KMS-11 (cell line): ENCODE measurements around the gene H1-8.

Experiments used
- H2AFZ ChIP-seq: fragments of 200-600 bp; sonication (generic); 2 replicates; pipeline ENCODE4 v1.6.1; 2016; ENCODE audit warnings: antibody characterized with exemption, mixed run types, low read depth
- H3K27ac ChIP-seq: fragments of 200-600 bp; sonication (generic); 2 replicates; pipeline ENCODE4 v1.6.1; 2016; ENCODE audit warnings: mild to moderate bottlenecking, mixed run types
- H3K27me3 ChIP-seq: fragments of 200-600 bp; sonication (generic); 2 replicates; pipeline ENCODE4 v1.6.1; 2017; ENCODE audit warnings: mild to moderate bottlenecking, low read depth, mixed run types, moderate library complexity; ENCODE audit not compliant: insufficient read depth
- H3K36me3 ChIP-seq: fragments of 200-600 bp; sonication (generic); 2 replicates; pipeline ENCODE4 v1.6.1; 2017; ENCODE audit warnings: mild to moderate bottlenecking, mixed run types; ENCODE audit not compliant: insufficient read depth
- H3K4me1 ChIP-seq: fragments of 200-600 bp; sonication (generic); 2 replicates; pipeline ENCODE4 v1.6.1; 2016; ENCODE audit warnings: mild to moderate bottlenecking, low read depth, mixed run types; ENCODE audit not compliant: poor library complexity, severe bottlenecking
- H3K4me2 ChIP-seq: fragments of 200-600 bp; sonication (generic); 2 replicates; pipeline ENCODE4 v1.7.0; 2016; ENCODE audit warnings: mild to moderate bottlenecking, mixed run types
- H3K4me3 ChIP-seq: fragments of 200-600 bp; sonication (generic); IDR thresholded peaks from 2 replicates; pipeline ENCODE4 v1.6.1; 2017; ENCODE audit warnings: low read depth, low read length, mixed read lengths; ENCODE audit not compliant: insufficient read depth
- H3K79me2 ChIP-seq: fragments of 200-600 bp; sonication (generic); 2 replicates; pipeline ENCODE4 v1.6.1; 2016; ENCODE audit warnings: low read depth, mixed run types; ENCODE audit not compliant: insufficient read depth
- H3K9ac ChIP-seq: fragments of 200-600 bp; sonication (generic); 2 replicates; pipeline ENCODE4 v1.6.1; 2016; ENCODE audit warnings: mild to moderate bottlenecking, mixed run types
- H4K20me1 ChIP-seq: fragments of 200-600 bp; sonication (generic); 2 replicates; pipeline ENCODE4 v1.6.1; 2016; ENCODE audit warnings: mild to moderate bottlenecking, mixed run types; ENCODE audit not compliant: insufficient read depth
- CTCF ChIP-seq: fragments of 200-600 bp; sonication (generic); conservative IDR thresholded peaks from 2 replicates; pipeline ENCODE4 v1.6.1; 2017; ENCODE audit warnings: low read depth, mild to moderate bottlenecking, antibody characterized with exemption, low read length, moderate library complexity, mixed read lengths

The H1-8 gene

GRCh38 chr3:129555616-129556357, 12.8 kb downstream of the H1-8 start:
- TF ChIP-seq CTCF = no peak
- Histone ChIP-seq H3K36me3 (no peaks in the 10 kb centered on the region), H3K27ac (no peak overlapping the region), H3K27me3 (no peaks in the 10 kb centered on the region), H3K9ac (no peak overlapping the region), H3K4me2 (no peak overlapping the region), H4K20me1 (no peaks in the 10 kb centered on the region), H3K79me2 (no peaks in the 10 kb centered on the region), H3K4me1 (peaks cover 6% of the 10 kb centered on the region), H3K4me3 (no peak overlapping the region), H2AFZ (no peak overlapping the region)

DNA sequence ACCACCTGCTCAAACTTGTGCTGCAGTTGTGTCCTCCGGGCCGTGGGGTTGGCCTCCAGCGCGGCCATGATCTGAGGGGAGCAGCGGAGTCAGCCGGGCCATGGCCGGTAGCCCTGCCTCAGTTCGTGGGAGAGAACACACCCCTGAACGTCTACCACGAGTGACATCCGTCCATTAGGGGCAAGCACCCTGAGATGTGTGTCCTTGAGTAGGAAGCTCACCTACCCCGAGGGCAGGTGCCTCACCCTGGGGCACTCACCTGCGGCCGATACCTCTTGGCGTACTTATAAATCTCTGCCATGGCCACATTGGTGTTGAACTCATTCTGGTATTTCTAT, 13.4 kb downstream of the H1-8 start:
- H3K27ac ChIP-seq = no peak overlapping the region
- H4K20me1 ChIP-seq = no peaks in the 10 kb centered on the region
- no peaks in the 10 kb centered on the region for H3K27me3 ChIP-seq
- no peak overlapping the region for H3K4me2 ChIP-seq
- no peaks in the 10 kb centered on the region for H3K36me3 ChIP-seq
- no peak for TF ChIP-seq CTCF
- peaks cover 6% of the 10 kb centered on the region for H3K4me1 ChIP-seq
- H3K4me3 ChIP-seq = no peak overlapping the region
- H3K9ac ChIP-seq = no peak overlapping the region
- no peaks in the 10 kb centered on the region for H3K79me2 ChIP-seq
- H2AFZ ChIP-seq = no peak overlapping the region

- Histone ChIP-seq H3K79me2 (no peaks in the 10 kb centered on the region), H3K27me3 (no peaks in the 10 kb centered on the region), H3K4me1 (peaks cover 6% of the 10 kb centered on the region), H3K27ac (no peak overlapping the region), H2AFZ (no peak overlapping the region), H3K4me3 (no peak overlapping the region), H3K9ac (no peak overlapping the region), H3K36me3 (no peaks in the 10 kb centered on the region), H3K4me2 (no peak overlapping the region), H4K20me1 (no peaks in the 10 kb centered on the region)
- TF ChIP-seq CTCF = no peak
Measured at GRCh38 chr3:129556890-129557547, 14.0 kb downstream of the H1-8 start.

GRCh38 chr3:129557548-129557894, 14.5 kb downstream of the H1-8 start:
- Histone ChIP-seq H2AFZ (no peak overlapping the region), H3K4me2 (no peak overlapping the region), H3K27me3 (no peaks in the 10 kb centered on the region), H3K9ac (no peak overlapping the region), H3K36me3 (no peaks in the 10 kb centered on the region), H3K79me2 (no peaks in the 10 kb centered on the region), H4K20me1 (no peaks in the 10 kb centered on the region), H3K4me1 (peaks cover 6% of the 10 kb centered on the region), H3K27ac (no peak overlapping the region), H3K4me3 (no peak overlapping the region)
- TF ChIP-seq CTCF = no peak
